ENCODE data around the gene CFL1. TPM values are rescaled to one million over a fixed set of nuclear protein-coding genes. Genes with fewer than 3 reads are reported as not detected.
A peak's percentile ranks its signal among the peaks of the same experiment; 100 is the strongest.
"Not testable (repeated sequence)": the region's sequence is repeated elsewhere in the genome, so short reads cannot be mapped to it uniquely, and the experiment has no call there.

Gene CFL1
- total RNA-seq, 2 donors from 2014 or later = 477 to 512 TPM

GRCh38 chr11:65854852-65855837 lies 2.8 kb downstream of the CFL1 start:
- no peak for ATAC-seq (replicated peaks in 1 of 2)
- DNase-seq = no peak
- Mint-ChIP-seq H3K4me3 (peak overlapping the region; percentile 96 to 97), H3K9me3 (no peaks in the 10 kb centered on the region), H3K27me3 (ENCODE audit: low read depth) (no peaks in the 10 kb centered on the region), H3K36me3 (ENCODE audit: insufficient read depth in 2 of 2) (peaks cover 23 to 43% of the 10 kb centered on the region in 2 donors), H3K27ac (peak overlapping the region; percentile 70), H3K4me1 (ENCODE audit: low read depth) (peaks cover 44% of the 10 kb centered on the region)

- Mint-ChIP-seq H3K4me1 (ENCODE audit: low read depth) (peaks cover 39% of the 10 kb centered on the region), H3K27me3 (ENCODE audit: low read depth) (no peaks in the 10 kb centered on the region), H3K36me3 (ENCODE audit: insufficient read depth in 2 of 2) (peaks cover 23 to 41% of the 10 kb centered on the region in 2 donors), H3K9me3 (no peaks in the 10 kb centered on the region), H3K27ac (peak overlapping the region; percentile 85), H3K4me3 (peak overlapping the region in 1 of 2 donors; percentile 65)
- no peak for ATAC-seq (replicated peaks in 1 of 2)
- no peak for DNase-seq
Observed at GRCh38 chr11:65854161-65854592, 3.8 kb downstream of the CFL1 start.

- no peaks in the 10 kb centered on the region for H3K27me3 Mint-ChIP-seq (ENCODE audit: low read depth)
- H3K9me3 Mint-ChIP-seq = no peaks in the 10 kb centered on the region
- no peak overlapping the region for H3K4me3 Mint-ChIP-seq
Observed at GRCh38 chr11:65853246-65853979, 4.6 kb downstream of the CFL1 start.

GRCh38 chr11:65852508-65853245 lies 5.3 kb downstream of the CFL1 start:
- Mint-ChIP-seq H3K4me1 (ENCODE audit: low read depth) (peaks cover 39% of the 10 kb centered on the region), H3K27ac (no peak overlapping the region), H3K9me3 (no peaks in the 10 kb centered on the region), H3K36me3 (ENCODE audit: insufficient read depth in 2 of 2) (peaks cover 23 to 41% of the 10 kb centered on the region in 2 donors), H3K4me3 (no peak overlapping the region), H3K27me3 (ENCODE audit: low read depth) (no peaks in the 10 kb centered on the region)
- no peak for ATAC-seq (replicated peaks in 1 of 2)
- DNase-seq = no peak

More at GRCh38 chr11:65853246-65853979, 4.6 kb downstream of the CFL1 start:
- Mint-ChIP-seq H3K27ac (peak overlapping the region; percentile 85), H3K4me1 (ENCODE audit: low read depth) (peaks cover 39% of the 10 kb centered on the region), H3K36me3 (ENCODE audit: insufficient read depth in 2 of 2) (peaks cover 23 to 41% of the 10 kb centered on the region in 2 donors)
- ATAC-seq (replicated peaks in 1 of 2) (no peak), DNase-seq (no peak)

GRCh38 chr11:65851811-65852507 lies 6.0 kb downstream of the CFL1 start:
- H3K4me3 Mint-ChIP-seq = no peak overlapping the region
- H3K9me3 Mint-ChIP-seq = no peaks in the 10 kb centered on the region
- peaks cover 23 to 41% of the 10 kb centered on the region in 2 donors for H3K36me3 Mint-ChIP-seq (ENCODE audit: insufficient read depth in 2 of 2)
- no peak overlapping the region for H3K27ac Mint-ChIP-seq
- DNase-seq (no peak), ATAC-seq (replicated peaks in 1 of 2) (no peak)
- no peaks in the 10 kb centered on the region for H3K27me3 Mint-ChIP-seq (ENCODE audit: low read depth)
- peaks cover 38% of the 10 kb centered on the region for H3K4me1 Mint-ChIP-seq (ENCODE audit: low read depth)

GRCh38 chr11:65851083-65851579 lies 6.8 kb downstream of the CFL1 start:
- Mint-ChIP-seq H3K27ac (no peak overlapping the region), H3K4me3 (no peak overlapping the region), H3K36me3 (ENCODE audit: insufficient read depth in 2 of 2) (peaks cover 16 to 33% of the 10 kb centered on the region in 2 donors), H3K27me3 (ENCODE audit: low read depth) (no peaks in the 10 kb centered on the region), H3K4me1 (ENCODE audit: low read depth) (peaks cover 30% of the 10 kb centered on the region), H3K9me3 (no peaks in the 10 kb centered on the region)
- ATAC-seq (replicated peaks in 1 of 2) (peak; percentile 2 to 7), DNase-seq (no peak)

GRCh38 chr11:65850217-65851082 lies 7.5 kb downstream of the CFL1 start:
- no peak for DNase-seq
- H3K4me1 Mint-ChIP-seq (ENCODE audit: low read depth) = peaks cover 23% of the 10 kb centered on the region
- peak; percentile 7 to 18 for ATAC-seq (replicated peaks in 1 of 2)

GRCh38 chr11:65849771-65850216 lies 8.2 kb downstream of the CFL1 start:
- DNase-seq (no peak), ATAC-seq (replicated peaks in 1 of 2) (peak; percentile 3 to 8)
- H3K27ac Mint-ChIP-seq = no peak overlapping the region
- no peaks in the 10 kb centered on the region for H3K9me3 Mint-ChIP-seq
- no peaks in the 10 kb centered on the region for H3K27me3 Mint-ChIP-seq (ENCODE audit: low read depth)
- H3K4me3 Mint-ChIP-seq = no peak overlapping the region
- H3K36me3 Mint-ChIP-seq (ENCODE audit: insufficient read depth in 2 of 2) = peaks cover 11 to 24% of the 10 kb centered on the region in 2 donors
- peaks cover 17% of the 10 kb centered on the region for H3K4me1 Mint-ChIP-seq (ENCODE audit: low read depth)

More at GRCh38 chr11:65850217-65851082, 7.5 kb downstream of the CFL1 start:
- Mint-ChIP-seq H3K27me3 (ENCODE audit: low read depth) (no peaks in the 10 kb centered on the region), H3K4me3 (no peak overlapping the region), H3K27ac (no peak overlapping the region), H3K36me3 (ENCODE audit: insufficient read depth in 2 of 2) (peaks cover 14 to 29% of the 10 kb centered on the region in 2 donors), H3K9me3 (no peaks in the 10 kb centered on the region)

- Mint-ChIP-seq H3K27me3 (ENCODE audit: low read depth) (no peaks in the 10 kb centered on the region), H3K27ac (no peak overlapping the region), H3K4me3 (no peak overlapping the region), H3K9me3 (no peaks in the 10 kb centered on the region), H3K36me3 (ENCODE audit: insufficient read depth in 2 of 2) (peaks cover 8 to 20% of the 10 kb centered on the region in 2 donors), H3K4me1 (ENCODE audit: low read depth) (peaks cover 12% of the 10 kb centered on the region)
- DNase-seq = no peak
- ATAC-seq (replicated peaks in 1 of 2) = peak; percentile 12 to 18
Observed at GRCh38 chr11:65849366-65849765, 8.6 kb downstream of the CFL1 start.

GRCh38 chr11:65848693-65849092 lies 9.3 kb downstream of the CFL1 start:
- H3K4me1 Mint-ChIP-seq (ENCODE audit: low read depth); DNase-seq; ATAC-seq (replicated peaks in 1 of 2); H3K9me3 Mint-ChIP-seq; H3K4me3 Mint-ChIP-seq; H3K27me3 Mint-ChIP-seq (ENCODE audit: low read depth); H3K27ac Mint-ChIP-seq: not testable (repeated sequence)
- peaks cover 3 to 14% of the 10 kb centered on the region in 2 donors for H3K36me3 Mint-ChIP-seq (ENCODE audit: insufficient read depth in 2 of 2)

- DNase-seq (no peak), ATAC-seq (replicated peaks in 1 of 2) (no peak)
- H3K27ac Mint-ChIP-seq = peak overlapping the region; percentile 28
- no peaks in the 10 kb centered on the region for H3K4me1 Mint-ChIP-seq (ENCODE audit: low read depth)
- H3K9me3 Mint-ChIP-seq = no peaks in the 10 kb centered on the region
- H3K4me3 Mint-ChIP-seq = no peak overlapping the region
- peaks cover 0 to 9% of the 10 kb centered on the region in 2 donors for H3K36me3 Mint-ChIP-seq (ENCODE audit: insufficient read depth in 2 of 2)
- no peaks in the 10 kb centered on the region for H3K27me3 Mint-ChIP-seq (ENCODE audit: low read depth)
Observed at GRCh38 chr11:65847746-65848145, 10.2 kb downstream of the CFL1 start.

Data from activated T-cell treated with anti-CD3 and anti-CD28 coated beads, Interleukin-2, amount 50 U/mL, for 72 hours (primary cell).